Sigmoid colon (tissue), 7 donors: ENCODE data around the gene LHFPL2. TPM values are rescaled to one million over a fixed set of nuclear protein-coding genes. Genes with fewer than 3 reads are reported as not detected.

Source experiments
- DNase-seq: peaks from one replicate; pipeline ENCODE4 v3.0.0-alpha.2; 2019
- H3K27ac ChIP-seq, 4 donors: fragments of 200-600 bp; sonication (generic); one replicate each; pipeline ENCODE4 v1.5.1; 2016 to 2019; ENCODE audit warnings: mild to moderate bottlenecking in 1 of 4
- H3K27me3 ChIP-seq, 3 donors: fragments of 200-600 bp; sonication (generic); one replicate each; pipeline ENCODE4 v1.5.1; 2019; ENCODE audit warnings: mild to moderate bottlenecking in 1 of 3
- H3K36me3 ChIP-seq, 4 donors: fragments of 200-600 bp; sonication (generic); one replicate each; pipeline ENCODE4 v1.5.1; 2016 to 2019
- H3K4me1 ChIP-seq, 4 donors: fragments of 200-600 bp; sonication (generic); one replicate each; pipeline ENCODE4 v1.5.1; 2017 to 2019
- H3K4me3 ChIP-seq, 4 donors: fragments of 200-600 bp; sonication (generic); one replicate each; pipeline ENCODE4 v1.5.1; 2017 to 2019; ENCODE audit warnings: mild to moderate bottlenecking in 2 of 4, moderate library complexity in 1 of 4
- H3K9me3 ChIP-seq, 4 donors: fragments of 200-600 bp in 3 of 4; sonication (generic) in 3 of 4; one replicate each; pipeline versions ENCODE4 v1.5.1 to v1.6.1; 2013 to 2019
- EP300 ChIP-seq, 4 donors: sonication (generic); formaldehyde crosslinking; IDR thresholded peaks; one replicate each; pipeline ENCODE4 v1.6.1; 2017; ENCODE audit warnings: antibody characterized with exemption in 4 of 4
- POLR2A ChIP-seq, 2 donors: fragments of 450-650 bp; IDR thresholded peaks; one replicate each; pipeline ENCODE4 v1.6.1; 2016; ENCODE audit warnings: antibody characterized with exemption in 2 of 2, mild to moderate bottlenecking in 2 of 2, moderate library complexity in 2 of 2
- POLR2AphosphoS5 ChIP-seq, 4 donors: sonication (generic); formaldehyde crosslinking; IDR thresholded peaks; one replicate each; pipeline ENCODE4 v1.6.1; 2017; ENCODE audit warnings: antibody characterized with exemption in 4 of 4
- WGBS, 2 donors: extraction: QIAGEN DNeasy Blood & Tissue Kit; methylation state at CpG; one replicate each; pipeline ENCODE4 v1.1.7; 2013; 5-methylcytosine and 5-hydroxymethylcytosine counted together
- intact Hi-C: fragments of 100-400 bp; cut with DNase I; formaldehyde crosslinking; loops from one replicate; pipeline ENCODE4 v1.15.1; 2023
- polyA plus RNA-seq, 3 donors: library from polyadenylated mRNA; stranded (reverse); fragments of 200-250 nt; gene quantifications; one replicate each; pipeline ENCODE4 v1.2.3, GENCODE V29; 2013
- total RNA-seq, 4 donors: library from RNA; depleted of rRNA; stranded (reverse); fragments of >200 nt; gene quantifications; one replicate each; pipeline ENCODE4 v1.1.0, GENCODE V29; 2016
- TF ChIP-seq, protein P1 (sequence below), 4 experiments: fragments of 450-650 bp in 3 of 4; fragments of 200-600 bp in 1 of 4; IDR thresholded peaks; one replicate each; pipeline ENCODE4 v1.5.1; 2016 to 2019; ENCODE audit warnings: antibody characterized with exemption in 4 of 4, mild to moderate bottlenecking in 3 of 4, moderate library complexity in 2 of 4
- donor health status: healthy with polysubstance abuse.
- donor health status: Bipolar disorder and iron deficiency.
- donor health status: healthy.

Gene LHFPL2
- total and polyA plus RNA-seq, 7 donors: 10.8 to 34.9 (median 21.4) TPM

- Histone ChIP-seq H3K4me1 (peaks cover 0 to 82% (median 72%) of the 10 kb centered on the region in 4 donors), H3K4me3 (no peak overlapping the region), H3K27ac (no peak overlapping the region), H3K36me3 (no peaks in the 10 kb centered on the region), H3K9me3 (no peaks in the 10 kb centered on the region), H3K27me3 (no peaks in the 10 kb centered on the region)
- intact Hi-C loops: loop anchor here (10.0 kb wide), 3 partner anchors 272 to 348 kb away; partner anchors contain the start of genes AP3B1 and SCAMP1
- 98% methylated on average over 1 of the region's 1 CpG for WGBS, 2 donors
- DNase-seq: no peak
- TF ChIP-seq, protein P1, sequence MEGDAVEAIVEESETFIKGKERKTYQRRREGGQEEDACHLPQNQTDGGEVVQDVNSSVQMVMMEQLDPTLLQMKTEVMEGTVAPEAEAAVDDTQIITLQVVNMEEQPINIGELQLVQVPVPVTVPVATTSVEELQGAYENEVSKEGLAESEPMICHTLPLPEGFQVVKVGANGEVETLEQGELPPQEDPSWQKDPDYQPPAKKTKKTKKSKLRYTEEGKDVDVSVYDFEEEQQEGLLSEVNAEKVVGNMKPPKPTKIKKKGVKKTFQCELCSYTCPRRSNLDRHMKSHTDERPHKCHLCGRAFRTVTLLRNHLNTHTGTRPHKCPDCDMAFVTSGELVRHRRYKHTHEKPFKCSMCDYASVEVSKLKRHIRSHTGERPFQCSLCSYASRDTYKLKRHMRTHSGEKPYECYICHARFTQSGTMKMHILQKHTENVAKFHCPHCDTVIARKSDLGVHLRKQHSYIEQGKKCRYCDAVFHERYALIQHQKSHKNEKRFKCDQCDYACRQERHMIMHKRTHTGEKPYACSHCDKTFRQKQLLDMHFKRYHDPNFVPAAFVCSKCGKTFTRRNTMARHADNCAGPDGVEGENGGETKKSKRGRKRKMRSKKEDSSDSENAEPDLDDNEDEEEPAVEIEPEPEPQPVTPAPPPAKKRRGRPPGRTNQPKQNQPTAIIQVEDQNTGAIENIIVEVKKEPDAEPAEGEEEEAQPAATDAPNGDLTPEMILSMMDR (IDR thresholded peaks at IDR 0.05): no peak
- TF ChIP-seq EP300 (IDR thresholded peaks at IDR 0.05): no peak
- no peak for TF ChIP-seq POLR2A (IDR thresholded peaks at IDR 0.05)
- no peak for TF ChIP-seq POLR2AphosphoS5 (IDR thresholded peaks at IDR 0.05)
Measured at GRCh38 chr5:78642701-78643100, 5.9 kb downstream of the LHFPL2 start.

- intact Hi-C loops: loop anchor here (10.0 kb wide), 3 partner anchors 274 to 346 kb away; partner anchors contain the start of genes AP3B1 and SCAMP1
- H3K4me1 ChIP-seq: peaks cover 0 to 76% (median 69%) of the 10 kb centered on the region in 4 donors
- no peak for DNase-seq
- no peaks in the 10 kb centered on the region for H3K36me3 ChIP-seq
- no peaks in the 10 kb centered on the region for H3K27me3 ChIP-seq
- no peaks in the 10 kb centered on the region for H3K9me3 ChIP-seq
- TF ChIP-seq POLR2AphosphoS5 (IDR thresholded peaks at IDR 0.05) (no peak), POLR2A (IDR thresholded peaks at IDR 0.05) (no peak), EP300 (IDR thresholded peaks at IDR 0.05) (no peak)
- TF ChIP-seq, protein P1 (IDR thresholded peaks at IDR 0.05): no peak
- peak overlapping the region in 3 of 4 donors; percentile 36 to 73 (median 41) for H3K27ac ChIP-seq
- H3K4me3 ChIP-seq: no peak overlapping the region
- WGBS, 2 donors: 23 to 72% methylated on average over 3 of the region's 3 CpGs
Measured at GRCh38 chr5:78640662-78641474, 7.7 kb downstream of the LHFPL2 start.

DNA sequence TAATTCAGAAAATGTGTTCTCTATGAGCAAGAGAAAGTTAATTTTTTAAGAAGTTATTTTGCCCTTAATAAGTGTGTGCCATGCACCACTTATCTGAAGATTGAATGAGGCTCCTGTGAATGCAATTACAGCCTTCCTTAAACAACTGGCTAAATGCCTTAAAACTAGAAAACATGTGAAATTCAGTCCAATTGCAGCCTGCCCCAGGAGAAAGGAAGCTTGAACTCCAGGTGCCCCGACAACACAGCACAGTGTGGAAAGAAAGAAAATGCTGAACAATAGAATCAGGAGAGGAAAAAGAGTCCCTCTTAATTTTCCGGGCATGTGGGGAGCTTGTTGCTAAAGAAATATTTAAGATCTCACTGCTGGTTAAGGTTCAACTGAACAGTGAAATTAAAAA is 8.8 kb downstream of the LHFPL2 start:
- peak overlapping the region in 3 of 4 donors; percentile 38 to 73 (median 68) for H3K27ac ChIP-seq
- intact Hi-C loops: loop anchor here (10.0 kb wide), 3 partner anchors 275 to 345 kb away; partner anchors contain the start of genes AP3B1 and SCAMP1

DNA sequence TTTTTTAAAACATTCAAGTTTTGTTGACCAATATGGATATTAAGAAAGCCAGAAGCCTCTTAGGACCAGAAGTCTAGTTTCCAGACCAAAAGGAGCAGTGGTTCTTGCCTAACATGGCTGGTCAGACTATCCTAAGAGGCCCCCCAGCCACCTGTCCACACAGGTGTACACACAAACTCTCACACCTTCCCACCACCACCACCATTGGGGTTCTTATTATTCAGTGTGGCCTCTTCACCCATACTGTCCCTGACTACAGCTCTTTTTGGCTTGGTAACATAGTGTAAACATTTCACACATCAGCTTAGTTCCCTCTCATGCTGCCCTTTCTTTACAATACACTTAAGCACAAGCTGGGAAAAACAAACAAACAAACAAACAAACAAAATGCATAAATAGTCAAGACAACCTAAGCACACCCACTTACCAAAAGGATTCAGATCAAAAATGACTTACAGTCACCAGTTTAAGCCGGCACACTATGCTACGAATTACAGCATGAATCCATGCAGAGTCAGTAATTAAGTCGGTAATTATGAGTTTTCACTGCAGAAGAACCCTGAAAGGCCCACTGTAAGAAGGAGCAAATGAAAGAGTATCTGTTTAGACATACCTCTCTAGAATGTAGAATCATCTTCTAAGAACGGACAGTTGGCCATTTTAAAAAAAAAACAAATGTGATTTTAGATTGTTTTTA is 9.5 kb downstream of the LHFPL2 start:
- peak overlapping the region; percentile 38 to 73 (median 63) for H3K27ac ChIP-seq
- H3K36me3 ChIP-seq: no peaks in the 10 kb centered on the region
- peaks cover 0 to 73% (median 65%) of the 10 kb centered on the region in 4 donors for H3K4me1 ChIP-seq
- intact Hi-C loops: no loop called here
- WGBS, 2 donors: 88 to 90% methylated on average over 4 of the region's 4 CpGs
- DNase-seq: no peak
- H3K27me3 ChIP-seq: no peaks in the 10 kb centered on the region
- H3K9me3 ChIP-seq: no peaks in the 10 kb centered on the region
- TF ChIP-seq POLR2AphosphoS5 (IDR thresholded peaks at IDR 0.05) (no peak), EP300 (IDR thresholded peaks at IDR 0.05) (no peak), POLR2A (IDR thresholded peaks at IDR 0.05) (no peak)
- TF ChIP-seq, protein P1 (IDR thresholded peaks at IDR 0.05): no peak
- no peak overlapping the region for H3K4me3 ChIP-seq

More for the DNA sequence above, 8.8 kb downstream of the LHFPL2 start:
- 87 to 89% methylated on average over 2 of the region's 2 CpGs for WGBS, 2 donors
- TF ChIP-seq POLR2A (IDR thresholded peaks at IDR 0.05): no peak
- TF ChIP-seq EP300 (IDR thresholded peaks at IDR 0.05): no peak
- no peak for TF ChIP-seq POLR2AphosphoS5 (IDR thresholded peaks at IDR 0.05)
- TF ChIP-seq, protein P1 (IDR thresholded peaks at IDR 0.05): no peak
- H3K4me1 ChIP-seq: peaks cover 0 to 73% (median 65%) of the 10 kb centered on the region in 4 donors
- no peaks in the 10 kb centered on the region for H3K36me3 ChIP-seq
- no peak overlapping the region for H3K4me3 ChIP-seq
- H3K9me3 ChIP-seq: no peaks in the 10 kb centered on the region
- no peaks in the 10 kb centered on the region for H3K27me3 ChIP-seq
- no peak for DNase-seq
